Caco-2 (cell line): ENCODE results near the gene GAP43. TPM values are rescaled to one million over a fixed set of nuclear protein-coding genes. Genes with fewer than 3 reads are reported as not detected.

Experiments
- BruUV-seq: library from RNA; stranded (reverse); fragments of 400-500 nt; replicated peaks from 2 replicates; lab custom pipeline; 2021; lab: Mats Ljungman, UMichigan
- CTCF ChIA-PET: fragments of 300-600 bp; sonication (Branson Sonifier 250); formaldehyde crosslinking; loops from one replicate; lab custom pipeline; 2022; ENCODE audit warnings: antibody characterized with exemption; lab: Charles Lee
- POLR2A ChIA-PET: fragments of 300-600 bp; sonication (Branson Sonifier 250); formaldehyde crosslinking; loops from one replicate; lab custom pipeline; 2022; ENCODE audit warnings: antibody characterized with exemption; lab: Charles Lee
- DNase-seq, 2 experiments: peaks; one replicate each; pipeline versions ENCODE4 v3.0.0 to v3.0.0-alpha.2; 2020 to 2022
- H3K27me3 ChIP-seq: replicated peaks from 2 replicates; pipeline ENCODE4 v1.6.0; 2011; ENCODE audit warnings: low read length; ENCODE audit not compliant: control insufficient read depth, insufficient read depth
- H3K36me3 ChIP-seq: 2 replicates; pipeline ENCODE4 v1.5.1; 2011; ENCODE audit warnings: low read length; ENCODE audit not compliant: control insufficient read depth, insufficient read depth
- H3K4me1 ChIP-seq: fragments of 250-450 bp; sonication (Bioruptor Pico); 2 replicates; pipeline ENCODE4 v1.5.1; 2020; ENCODE audit warnings: mild to moderate bottlenecking
- H3K4me3 ChIP-seq: 2 replicates; pipeline ENCODE4 v1.5.1; 2011; ENCODE audit warnings: low read depth, mild to moderate bottlenecking, control low read depth, low read length
- H3K9me3 ChIP-seq: fragments of 250-450 bp; sonication (Bioruptor Pico); 2 replicates; pipeline ENCODE4 v1.5.1; 2020; ENCODE audit warnings: mild to moderate bottlenecking, moderate library complexity
- H3K27ac Mint-ChIP-seq: one replicate; pipeline ENCODE4 v1.8.0; 2022; ENCODE audit warnings: mixed read lengths; ENCODE audit not compliant: unreplicated experiment
- H3K27me3 Mint-ChIP-seq: one replicate; pipeline ENCODE4 v1.8.0; 2022; ENCODE audit warnings: mixed read lengths; ENCODE audit not compliant: insufficient read depth, unreplicated experiment
- H3K36me3 Mint-ChIP-seq: one replicate; pipeline ENCODE4 v1.8.0; 2022; ENCODE audit warnings: mild to moderate bottlenecking, mixed read lengths; ENCODE audit not compliant: insufficient read depth, unreplicated experiment
- H3K4me1 Mint-ChIP-seq: one replicate; pipeline ENCODE4 v1.8.0; 2022; ENCODE audit warnings: low read depth, mixed read lengths; ENCODE audit not compliant: unreplicated experiment
- H3K4me3 Mint-ChIP-seq: one replicate; pipeline ENCODE4 v1.8.0; 2022; ENCODE audit warnings: mild to moderate bottlenecking, moderate library complexity, mixed read lengths; ENCODE audit not compliant: unreplicated experiment
- H3K9me3 Mint-ChIP-seq: one replicate; pipeline ENCODE4 v1.8.0; 2022; ENCODE audit warnings: mixed read lengths; ENCODE audit not compliant: unreplicated experiment
- CTCF ChIP-seq, 2 experiments: fragments of 200-600 bp in 1 of 2; IDR thresholded peaks; 1 replicate in 1 of 2; 2 replicates in 1 of 2; pipeline versions ENCODE4 v1.5.1 to v1.8.0; 2011 to 2022; ENCODE audit warnings: antibody characterized with exemption in 1 of 2, control low read depth in 1 of 2, inconsistent platforms in 1 of 2, low read depth in 1 of 2, low read length in 1 of 2, mild to moderate bottlenecking in 1 of 2, moderate library complexity in 1 of 2; ENCODE audit not compliant: insufficient read depth in 1 of 2, severe bottlenecking in 1 of 2, unreplicated experiment in 1 of 2
- intact Hi-C: fragments of 100-400 bp; cut with micrococcal nuclease; formaldehyde crosslinking; loops from one replicate; pipeline ENCODE4 v1.10.0; 2022; ENCODE audit not compliant: unreplicated experiment
- total RNA-seq: library from RNA; stranded (reverse); gene quantifications from 2 replicates; pipeline ENCODE4 v1.2.3, GENCODE V29; 2022

The GAP43 gene
- total RNA-seq, 1 experiment from 2014 or later, result not detected

GRCh38 chr3:115634052-115634451 lies 10.7 kb downstream of the GAP43 start:
- no peaks in the 10 kb centered on the region for H3K9me3 Mint-ChIP-seq
- H3K4me3 Mint-ChIP-seq, result no peak overlapping the region
- H3K36me3 Mint-ChIP-seq, result no peaks in the 10 kb centered on the region
- no peaks in the 10 kb centered on the region for H3K27me3 ChIP-seq
- H3K4me1 ChIP-seq, result no peaks in the 10 kb centered on the region
- ChIA-PET CTCF (no interaction called here), POLR2A (no interaction called here)
- no peak for TF ChIP-seq CTCF (IDR thresholded peaks at IDR 0.05; ENCODE audit: insufficient read depth in 1 of 2, low read depth in 1 of 2, low read length in 1 of 2, severe bottlenecking in 1 of 2, unreplicated experiment in 1 of 2)
- no peaks in the 10 kb centered on the region for H3K9me3 ChIP-seq
- no peaks in the 10 kb centered on the region for H3K4me1 Mint-ChIP-seq
- no peak overlapping the region for H3K27ac Mint-ChIP-seq
- BruUV-seq, result no TSS peak
- DNase-seq, result no peak
- H3K4me3 ChIP-seq, result no peak overlapping the region
- H3K27me3 Mint-ChIP-seq, result peaks cover 8% of the 10 kb centered on the region
- H3K36me3 ChIP-seq, result no peaks in the 10 kb centered on the region
- intact Hi-C loops, result no loop called here

- CTCF ChIA-PET, result no interaction called here
- no peaks in the 10 kb centered on the region for H3K27me3 ChIP-seq
- POLR2A ChIA-PET, result no interaction called here
- no TSS peak for BruUV-seq
- no peak for DNase-seq
- Mint-ChIP-seq H3K36me3 (no peaks in the 10 kb centered on the region), H3K27me3 (peaks cover 8% of the 10 kb centered on the region), H3K4me3 (no peak overlapping the region), H3K4me1 (no peaks in the 10 kb centered on the region), H3K27ac (no peak overlapping the region), H3K9me3 (no peaks in the 10 kb centered on the region)
- no peak for TF ChIP-seq CTCF (IDR thresholded peaks at IDR 0.05; ENCODE audit: insufficient read depth in 1 of 2, low read depth in 1 of 2, low read length in 1 of 2, severe bottlenecking in 1 of 2, unreplicated experiment in 1 of 2)
- no peaks in the 10 kb centered on the region for H3K9me3 ChIP-seq
- H3K4me3 ChIP-seq, result no peak overlapping the region
- H3K4me1 ChIP-seq, result no peaks in the 10 kb centered on the region
- H3K36me3 ChIP-seq, result no peaks in the 10 kb centered on the region
- intact Hi-C loops, result no loop called here
Observed at GRCh38 chr3:115635406-115635805, 12.1 kb downstream of the GAP43 start.

- peaks cover 7% of the 10 kb centered on the region for H3K27me3 Mint-ChIP-seq
- no peaks in the 10 kb centered on the region for H3K9me3 Mint-ChIP-seq
- no peak for TF ChIP-seq CTCF (IDR thresholded peaks at IDR 0.05; ENCODE audit: insufficient read depth in 1 of 2, low read depth in 1 of 2, low read length in 1 of 2, severe bottlenecking in 1 of 2, unreplicated experiment in 1 of 2)
- H3K36me3 Mint-ChIP-seq, result no peaks in the 10 kb centered on the region
- Histone ChIP-seq H3K9me3 (no peaks in the 10 kb centered on the region), H3K4me3 (no peak overlapping the region), H3K27me3 (no peaks in the 10 kb centered on the region), H3K4me1 (no peaks in the 10 kb centered on the region), H3K36me3 (no peaks in the 10 kb centered on the region)
- no TSS peak for BruUV-seq
- no peaks in the 10 kb centered on the region for H3K4me1 Mint-ChIP-seq
- no peak overlapping the region for H3K27ac Mint-ChIP-seq
- no peak for DNase-seq
- intact Hi-C loops, result no loop called here
- no peak overlapping the region for H3K4me3 Mint-ChIP-seq
- CTCF ChIA-PET, result no interaction called here
- POLR2A ChIA-PET, result no interaction called here
Observed at GRCh38 chr3:115638241-115638640, 14.9 kb downstream of the GAP43 start.
